Astrocyte (in vitro differentiated cells and primary cell): ENCODE measurements around the gene ABCA4. TPM values are rescaled to one million over a fixed set of nuclear protein-coding genes. Genes with fewer than 3 reads are reported as not detected.

ENCODE experiments used
- DNase-seq: peaks from one replicate; pipeline ENCODE4 v3.0.0-alpha.2; 2010; ENCODE audit warnings: low read depth
- FAIRE-seq: peaks from 2 replicates; lab custom pipeline; 2011; peaks lifted over from hg19 to GRCh38; lab: Jason Lieb, UNC
- H2AFZ ChIP-seq: 2 replicates; pipeline ENCODE4 v1.6.0; 2012; ENCODE audit warnings: low read depth, low read length, inconsistent platforms
- H3K27ac ChIP-seq: 2 replicates; pipeline ENCODE4 v1.5.1; 2011; ENCODE audit warnings: low read depth, low read length, inconsistent platforms
- H3K27me3 ChIP-seq: 2 replicates; pipeline ENCODE4 v1.6.0; 2011; ENCODE audit warnings: low read length, inconsistent platforms; ENCODE audit not compliant: insufficient read depth
- H3K36me3 ChIP-seq: 2 replicates; pipeline ENCODE4 v1.5.1; 2011; ENCODE audit warnings: low read length, inconsistent platforms; ENCODE audit not compliant: insufficient read depth
- H3K4me1 ChIP-seq: 2 replicates; pipeline ENCODE4 v1.5.1; 2011; ENCODE audit warnings: low read length, inconsistent platforms; ENCODE audit not compliant: insufficient read depth
- H3K4me2 ChIP-seq: 2 replicates; pipeline ENCODE4 v1.6.0; 2012; ENCODE audit warnings: low read length, inconsistent platforms
- H3K4me3 ChIP-seq: 2 replicates; pipeline ENCODE4 v1.5.1; 2011; ENCODE audit warnings: low read depth, mild to moderate bottlenecking, low read length, inconsistent platforms; ENCODE audit not compliant: insufficient read depth
- H3K79me2 ChIP-seq: 2 replicates; pipeline ENCODE4 v1.6.0; 2012; ENCODE audit warnings: mild to moderate bottlenecking, low read length, inconsistent platforms; ENCODE audit not compliant: insufficient read depth
- H3K9ac ChIP-seq: 2 replicates; pipeline ENCODE4 v1.6.0; 2012; ENCODE audit warnings: mild to moderate bottlenecking, low read length, inconsistent platforms
- H3K9me3 ChIP-seq: 2 replicates; pipeline ENCODE4 v1.5.1; 2012; ENCODE audit warnings: low read depth, mild to moderate bottlenecking, low read length, inconsistent platforms; ENCODE audit not compliant: insufficient read depth
- H4K20me1 ChIP-seq: 2 replicates; pipeline ENCODE4 v1.6.0; 2012; ENCODE audit warnings: low read length, inconsistent platforms; ENCODE audit not compliant: insufficient read depth
- H3K27ac Mint-ChIP-seq: one replicate; pipeline ENCODE4 v1.8.0; 2021; ENCODE audit warnings: mild to moderate bottlenecking, mixed read lengths; ENCODE audit not compliant: unreplicated experiment
- H3K27me3 Mint-ChIP-seq: one replicate; pipeline ENCODE4 v1.8.0; 2021; ENCODE audit warnings: low read depth, mixed read lengths; ENCODE audit not compliant: unreplicated experiment
- H3K36me3 Mint-ChIP-seq: one replicate; pipeline ENCODE4 v1.8.0; 2021; ENCODE audit warnings: low read depth, mixed read lengths; ENCODE audit not compliant: unreplicated experiment
- H3K4me1 Mint-ChIP-seq: one replicate; pipeline ENCODE4 v1.8.0; 2021; ENCODE audit warnings: low read depth, mixed read lengths; ENCODE audit not compliant: unreplicated experiment
- H3K4me3 Mint-ChIP-seq: one replicate; pipeline ENCODE4 v1.8.0; 2021; ENCODE audit warnings: mild to moderate bottlenecking, moderate library complexity, mixed read lengths; ENCODE audit not compliant: unreplicated experiment
- H3K9me3 Mint-ChIP-seq: one replicate; pipeline ENCODE4 v1.8.0; 2021; ENCODE audit warnings: mild to moderate bottlenecking, mixed read lengths; ENCODE audit not compliant: unreplicated experiment
- CTCF ChIP-seq: IDR thresholded peaks from 2 replicates; pipeline ENCODE4 v1.5.1; 2011; ENCODE audit warnings: low read depth, mild to moderate bottlenecking, inconsistent platforms, low read length, moderate library complexity; ENCODE audit not compliant: insufficient read depth
- EZH2 ChIP-seq: IDR thresholded peaks from 2 replicates; pipeline ENCODE4 v1.6.1; 2012; ENCODE audit warnings: mild to moderate bottlenecking, low read length, inconsistent platforms; ENCODE audit not compliant: insufficient read depth
- total RNA-seq: library from RNA; stranded (reverse); gene quantifications from 2 replicates; pipeline ENCODE4 v1.2.1, GENCODE V29; 2021

The ABCA4 gene
- total RNA-seq, 1 donor from 2014 or later: 0.20 TPM

GRCh38 chr1:94031154-94031553, 89.8 kb downstream of the ABCA4 start:
- no peak overlapping the region for H3K4me2 ChIP-seq
- H3K27me3 ChIP-seq: no peaks in the 10 kb centered on the region
- no peak overlapping the region for H2AFZ ChIP-seq
- no peak overlapping the region for H3K4me3 Mint-ChIP-seq
- H3K36me3 ChIP-seq: no peaks in the 10 kb centered on the region
- DNase-seq: no peak
- H3K79me2 ChIP-seq: no peaks in the 10 kb centered on the region
- no peaks in the 10 kb centered on the region for H3K36me3 Mint-ChIP-seq
- H3K27ac Mint-ChIP-seq: no peak overlapping the region
- no peaks in the 10 kb centered on the region for H4K20me1 ChIP-seq
- no peaks in the 10 kb centered on the region for H3K4me1 ChIP-seq
- no peak overlapping the region for H3K4me3 ChIP-seq
- H3K9me3 ChIP-seq: no peaks in the 10 kb centered on the region
- H3K27ac ChIP-seq: no peak overlapping the region
- H3K9me3 Mint-ChIP-seq: no peaks in the 10 kb centered on the region
- H3K27me3 Mint-ChIP-seq: peaks cover 20% of the 10 kb centered on the region
- no peak for TF ChIP-seq EZH2
- TF ChIP-seq CTCF: no peak
- peaks cover 4% of the 10 kb centered on the region for H3K4me1 Mint-ChIP-seq
- H3K9ac ChIP-seq: no peak overlapping the region
- no peak for FAIRE-seq

DNA sequence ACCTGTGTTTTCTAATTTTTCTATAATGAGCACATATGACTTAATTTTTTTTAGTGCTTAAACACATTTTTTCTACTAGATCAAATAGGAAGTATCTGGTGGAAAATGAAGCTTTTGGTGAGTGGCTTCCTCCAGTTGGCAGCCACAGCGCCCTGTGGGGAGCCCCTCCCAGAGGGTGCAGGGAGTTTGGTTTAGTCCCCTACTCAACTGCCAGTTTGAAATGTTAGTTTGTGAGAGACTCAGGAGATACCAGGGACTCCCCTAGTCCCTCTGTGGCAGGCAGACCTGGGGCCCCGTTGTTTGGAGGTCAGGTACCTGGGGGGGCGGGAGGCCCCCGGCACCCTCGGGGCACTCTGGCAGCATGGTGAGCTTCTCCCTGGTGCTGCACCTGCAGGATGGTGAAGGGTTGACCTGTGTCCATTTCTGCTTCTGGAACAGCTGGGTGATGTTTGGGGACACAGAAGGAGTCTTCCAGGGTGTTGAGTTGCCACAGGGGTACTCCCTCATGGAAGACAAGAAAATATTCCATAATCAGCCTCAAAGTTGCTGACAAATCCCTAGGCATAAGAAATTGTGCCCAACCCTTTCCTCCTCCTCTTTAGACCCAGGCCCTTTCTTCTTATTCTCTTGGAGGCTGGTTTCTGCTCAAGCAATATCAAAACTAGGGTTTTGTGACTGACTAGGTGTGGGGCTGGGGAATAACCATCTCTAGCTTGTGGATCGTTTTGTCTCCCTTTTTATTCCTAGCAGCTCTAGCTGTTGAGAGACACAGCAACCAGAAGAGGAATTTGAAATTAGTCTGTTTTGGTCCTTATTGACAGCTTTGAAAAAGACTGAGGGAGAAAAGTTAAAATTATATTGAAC, 91.6 kb downstream of the ABCA4 start:
- Histone ChIP-seq H4K20me1 (no peaks in the 10 kb centered on the region), H3K27me3 (no peaks in the 10 kb centered on the region), H3K4me2 (no peak overlapping the region), H3K4me3 (no peak overlapping the region), H3K9ac (no peak overlapping the region), H3K79me2 (no peaks in the 10 kb centered on the region), H3K9me3 (no peaks in the 10 kb centered on the region), H2AFZ (no peak overlapping the region), H3K36me3 (no peaks in the 10 kb centered on the region), H3K27ac (no peak overlapping the region), H3K4me1 (no peaks in the 10 kb centered on the region)
- no peaks in the 10 kb centered on the region for H3K36me3 Mint-ChIP-seq
- H3K9me3 Mint-ChIP-seq: no peaks in the 10 kb centered on the region
- H3K4me3 Mint-ChIP-seq: no peak overlapping the region
- no peak for FAIRE-seq
- H3K27me3 Mint-ChIP-seq: peaks cover 16% of the 10 kb centered on the region
- no peak overlapping the region for H3K27ac Mint-ChIP-seq
- no peak for DNase-seq
- peaks cover 4% of the 10 kb centered on the region for H3K4me1 Mint-ChIP-seq
- no peak for TF ChIP-seq EZH2

GRCh38 chr1:94027721-94028515, 93.0 kb downstream of the ABCA4 start:
- no peaks in the 10 kb centered on the region for H3K79me2 ChIP-seq
- no peak overlapping the region for H3K4me2 ChIP-seq
- H3K27me3 ChIP-seq: no peaks in the 10 kb centered on the region
- no peak for DNase-seq
- no peaks in the 10 kb centered on the region for H3K9me3 ChIP-seq
- no peaks in the 10 kb centered on the region for H3K36me3 Mint-ChIP-seq
- peaks cover 2% of the 10 kb centered on the region for H3K4me1 ChIP-seq
- no peaks in the 10 kb centered on the region for H3K4me1 Mint-ChIP-seq
- no peaks in the 10 kb centered on the region for H3K9me3 Mint-ChIP-seq
- FAIRE-seq: no peak
- H3K36me3 ChIP-seq: no peaks in the 10 kb centered on the region
- no peaks in the 10 kb centered on the region for H4K20me1 ChIP-seq
- no peak overlapping the region for H3K27ac ChIP-seq
- no peak overlapping the region for H3K4me3 ChIP-seq
- H3K27me3 Mint-ChIP-seq: peaks cover 18% of the 10 kb centered on the region
- H3K4me3 Mint-ChIP-seq: no peak overlapping the region
- no peak overlapping the region for H3K27ac Mint-ChIP-seq
- H2AFZ ChIP-seq: no peak overlapping the region
- TF ChIP-seq CTCF (no peak), EZH2 (no peak)
- H3K9ac ChIP-seq: no peak overlapping the region
